ENCODE measurements around the gene NTM.
"Not testable (repeated sequence)": the region's sequence is repeated elsewhere in the genome, so short reads cannot be mapped to it uniquely, and the experiment has no call there.

The NTM gene

DNA sequence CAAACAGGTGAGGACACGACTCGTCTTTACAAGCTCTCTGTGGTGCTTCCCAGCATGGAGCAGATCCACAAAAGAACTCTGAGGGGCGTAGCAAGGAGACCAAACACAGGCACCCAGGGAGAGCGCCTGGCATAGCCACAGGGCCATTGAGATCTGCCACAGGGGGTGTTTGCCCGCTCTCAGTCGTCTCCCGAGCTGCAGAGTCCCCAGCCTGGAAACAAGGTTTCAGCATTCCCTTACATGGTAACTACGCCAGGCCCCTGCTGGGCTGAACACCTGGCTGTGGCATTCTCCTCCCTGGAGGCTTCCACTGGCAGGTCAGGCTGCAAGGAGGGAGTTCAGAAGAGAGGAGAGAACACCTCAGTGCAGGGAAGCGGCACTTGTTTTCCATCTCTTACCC is 962.1 kb downstream of the NTM start:
- no peak for DNase-seq

- DNase-seq, result no peak
These were observed 964.4 kb downstream of the NTM start for GRCh38 chr11:132334769-132335280.

DNA sequence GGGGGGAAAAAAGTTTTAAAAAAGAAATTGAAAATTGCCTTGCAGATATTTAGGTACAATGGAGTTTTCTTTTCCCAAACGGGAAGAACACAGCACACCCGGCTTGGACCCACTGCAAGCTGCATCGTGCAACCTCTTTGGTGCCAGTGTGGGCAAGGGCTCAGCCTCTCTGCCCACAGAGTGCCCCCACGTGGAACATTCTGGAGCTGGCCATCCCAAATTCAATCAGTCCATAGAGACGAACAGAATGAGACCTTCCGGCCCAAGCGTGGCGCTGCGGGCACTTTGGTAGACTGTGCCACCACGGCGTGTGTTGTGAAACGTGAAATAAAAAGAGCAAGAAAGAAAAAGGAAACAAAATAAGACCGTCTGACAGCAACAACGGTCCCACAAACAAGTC is 964.9 kb downstream of the NTM start:
- no peak for DNase-seq

DNA sequence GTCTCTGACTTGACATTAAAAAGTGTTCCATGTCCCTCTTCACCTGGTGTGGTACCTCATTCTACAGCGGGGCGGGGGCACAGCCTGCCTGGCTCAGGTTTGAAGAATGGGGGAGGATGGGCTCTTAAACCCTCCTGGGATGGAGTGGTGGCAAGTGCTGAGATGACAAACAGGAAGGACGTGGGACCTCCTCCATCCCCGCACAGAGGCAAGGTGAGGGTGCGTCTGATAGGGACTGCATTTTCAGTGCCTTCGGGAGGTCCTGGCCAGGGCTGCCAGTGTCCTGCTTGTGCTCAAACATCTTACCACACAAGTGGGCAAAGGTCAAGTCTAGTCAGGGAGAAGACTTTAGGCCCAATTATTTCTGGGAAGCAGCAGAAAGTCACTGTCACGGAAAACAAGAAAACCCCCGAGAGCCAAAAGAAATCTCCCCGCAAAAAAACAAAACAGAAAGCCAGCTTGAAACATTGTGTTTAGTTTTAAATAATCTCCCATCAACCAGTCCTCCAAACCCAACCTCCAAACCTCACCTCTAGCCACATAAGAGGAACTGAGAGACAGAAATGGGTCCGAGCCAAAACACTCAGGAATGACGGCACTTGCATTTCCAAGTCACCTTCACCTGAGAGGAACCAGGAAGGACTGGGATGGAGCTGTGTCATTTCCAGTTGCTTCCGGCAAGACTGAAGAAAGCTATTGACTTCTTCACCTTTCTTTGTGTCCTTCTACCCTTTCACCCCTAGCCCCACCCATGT is 966.5 kb downstream of the NTM start:
- no peak for DNase-seq

GRCh38 chr11:132337819-132338416 is 967.5 kb downstream of the NTM start:
- no peak for DNase-seq

DNA sequence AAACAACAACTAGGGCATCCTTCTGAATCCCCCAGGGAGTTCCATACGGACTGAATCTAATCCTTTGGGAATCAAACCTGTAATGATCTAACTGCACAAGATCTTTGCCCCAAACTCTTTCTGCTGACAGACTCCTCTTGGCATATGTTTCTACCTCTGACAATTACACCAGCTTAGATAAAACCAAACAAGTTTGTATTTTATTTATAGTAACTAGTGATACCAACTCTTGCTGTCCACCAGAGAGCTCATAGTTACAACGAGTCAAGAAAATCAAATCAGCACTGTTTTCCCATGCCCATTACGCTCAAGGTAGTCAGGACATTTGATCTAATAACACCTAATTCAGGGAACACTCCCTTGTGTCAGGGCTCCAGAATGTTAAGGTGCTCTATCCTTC is 972.0 kb downstream of the NTM start:
- no peak for DNase-seq

GRCh38 chr11:132343445-132344175 is 973.2 kb downstream of the NTM start:
- no peak for DNase-seq

DNA sequence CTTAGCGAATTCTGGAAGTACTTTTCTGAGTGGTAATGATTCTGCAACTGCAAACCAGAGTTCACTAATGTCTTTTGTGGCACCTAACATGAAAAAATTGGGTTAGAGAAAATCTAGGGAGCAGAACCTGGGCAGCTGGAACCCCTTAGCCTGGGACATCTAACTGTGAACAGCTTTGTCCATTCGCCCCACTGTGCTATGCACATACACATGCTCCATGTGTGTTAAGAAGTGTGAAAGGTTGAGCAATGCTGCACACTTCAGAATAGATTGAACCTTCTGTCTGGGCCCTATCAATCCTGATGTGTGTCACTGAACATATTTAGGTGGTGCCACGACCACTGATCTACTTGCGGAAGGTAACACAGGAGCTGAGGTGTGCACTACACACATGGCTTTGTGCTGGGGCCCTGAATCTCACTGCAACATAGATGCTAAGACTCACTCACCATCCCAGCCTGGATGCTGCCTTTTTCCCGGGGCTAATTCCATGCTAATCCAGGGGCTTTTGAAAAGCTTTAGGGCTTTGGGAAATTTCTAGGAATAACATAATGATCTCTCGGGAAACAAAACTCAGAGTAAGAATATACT is 976.2 kb downstream of the NTM start:
- DNase-seq, result no peak

DNA sequence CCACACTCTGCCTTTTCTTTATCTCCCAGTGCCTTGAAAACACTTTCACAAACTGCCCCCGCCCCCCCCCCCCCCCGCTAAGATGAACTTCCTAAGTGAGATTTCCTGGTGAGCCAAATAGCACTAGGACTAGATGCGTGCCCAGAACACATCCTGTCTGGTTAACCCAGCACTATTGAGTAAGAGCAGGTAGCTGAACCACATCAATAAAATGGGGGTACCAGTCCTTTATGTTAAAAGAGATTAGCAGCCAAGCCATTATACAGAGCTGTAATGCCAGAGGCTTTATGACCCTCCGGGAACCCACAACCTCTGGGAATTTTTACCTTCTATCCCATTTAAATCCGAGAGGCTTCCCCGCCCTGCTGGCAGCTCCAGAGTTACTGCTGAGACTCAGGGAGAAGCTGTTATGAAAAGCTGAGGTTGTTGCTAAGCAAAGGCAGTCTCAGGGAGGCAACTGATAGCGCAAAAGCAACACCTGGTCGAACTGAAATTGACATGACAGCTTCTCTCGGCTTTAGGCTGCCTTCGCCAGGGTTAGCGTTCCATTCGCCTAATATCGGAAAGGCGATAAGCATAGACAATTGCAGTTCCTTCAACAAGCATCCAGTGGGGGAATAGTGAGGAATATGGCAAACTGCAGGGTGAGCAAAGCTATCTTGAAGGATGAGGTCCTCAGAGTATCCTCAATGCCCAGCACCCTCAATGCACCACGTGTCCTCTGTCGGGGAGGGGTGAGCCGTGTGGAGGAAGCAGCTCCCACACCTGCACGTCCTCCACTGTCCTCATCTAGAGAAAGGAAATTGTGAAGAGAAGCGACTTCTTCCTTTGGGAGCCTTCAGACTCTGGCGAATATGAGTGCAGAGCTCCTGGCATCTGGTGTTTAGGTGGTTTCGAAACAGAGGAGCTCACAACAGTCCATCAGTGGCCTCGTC is 977.0 kb downstream of the NTM start:
- peak in 1 of 51 donors; percentile 12 for DNase-seq

DNA sequence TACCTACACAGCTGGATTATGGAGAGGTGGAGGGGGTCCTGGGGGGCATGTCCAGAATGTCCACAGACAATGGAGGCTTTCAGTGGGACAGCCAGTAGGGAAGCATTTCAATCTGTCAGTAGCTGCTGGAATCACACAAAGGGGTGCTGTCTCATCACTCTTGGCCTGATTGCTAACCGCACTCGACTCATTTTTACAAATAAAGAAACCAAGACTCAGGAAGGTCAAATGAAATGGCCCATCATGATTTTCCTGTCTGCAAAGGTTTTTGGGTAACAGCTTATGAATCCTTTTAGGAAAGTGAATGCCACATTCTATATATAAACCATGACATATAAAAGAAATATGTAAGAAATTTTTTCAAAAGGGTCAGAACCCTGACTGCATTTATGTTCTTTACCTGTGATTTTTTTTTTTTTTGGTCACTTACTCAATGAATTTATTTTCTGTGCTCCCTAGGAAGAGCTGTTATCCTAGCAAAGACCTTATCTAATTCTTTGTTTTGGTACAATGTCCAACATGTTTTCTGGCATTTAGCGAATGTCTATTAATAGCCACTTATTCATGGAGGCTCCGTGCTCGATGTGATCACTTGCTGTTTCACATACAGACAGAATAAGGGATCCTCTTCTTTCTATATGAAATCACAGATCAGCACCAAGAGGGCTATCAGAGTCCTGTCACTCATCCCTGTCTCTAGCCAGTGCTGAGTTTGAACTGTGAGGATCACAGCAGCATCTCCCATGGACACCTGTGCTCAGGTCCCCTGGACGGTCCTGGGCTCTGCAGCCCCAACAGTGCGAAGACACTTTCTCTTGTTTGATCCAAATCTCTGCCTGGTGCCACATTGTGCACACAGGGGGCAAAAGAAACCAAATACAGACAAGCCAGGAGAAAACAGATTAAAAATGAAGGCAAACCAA is 979.7 kb downstream of the NTM start:
- no peak for DNase-seq

DNA sequence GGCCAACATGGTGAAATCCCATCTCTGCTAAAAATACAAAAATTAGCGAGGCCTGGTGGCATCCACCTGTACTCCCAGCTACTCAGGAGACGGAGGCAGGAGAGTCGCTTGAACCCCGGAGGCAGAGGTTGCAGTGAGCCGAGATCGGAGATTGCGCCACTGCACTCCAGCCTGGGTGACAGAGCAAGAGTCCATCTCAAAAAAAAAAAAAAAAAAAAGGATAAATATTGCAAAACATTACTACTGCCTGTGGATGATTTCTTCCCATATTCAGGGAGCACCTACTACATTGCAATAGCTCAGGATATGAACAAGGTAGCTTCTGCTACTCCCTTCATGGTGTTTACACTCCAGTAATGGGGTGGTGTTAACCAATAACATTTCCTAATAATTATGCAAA is 980.6 kb downstream of the NTM start:
- no peak for DNase-seq

- DNase-seq, result no peak
These were observed 982.1 kb downstream of the NTM start for GRCh38 chr11:132352497-132352896.

- DNase-seq, result no peak
These were observed 982.8 kb downstream of the NTM start for GRCh38 chr11:132353255-132353654.

DNA sequence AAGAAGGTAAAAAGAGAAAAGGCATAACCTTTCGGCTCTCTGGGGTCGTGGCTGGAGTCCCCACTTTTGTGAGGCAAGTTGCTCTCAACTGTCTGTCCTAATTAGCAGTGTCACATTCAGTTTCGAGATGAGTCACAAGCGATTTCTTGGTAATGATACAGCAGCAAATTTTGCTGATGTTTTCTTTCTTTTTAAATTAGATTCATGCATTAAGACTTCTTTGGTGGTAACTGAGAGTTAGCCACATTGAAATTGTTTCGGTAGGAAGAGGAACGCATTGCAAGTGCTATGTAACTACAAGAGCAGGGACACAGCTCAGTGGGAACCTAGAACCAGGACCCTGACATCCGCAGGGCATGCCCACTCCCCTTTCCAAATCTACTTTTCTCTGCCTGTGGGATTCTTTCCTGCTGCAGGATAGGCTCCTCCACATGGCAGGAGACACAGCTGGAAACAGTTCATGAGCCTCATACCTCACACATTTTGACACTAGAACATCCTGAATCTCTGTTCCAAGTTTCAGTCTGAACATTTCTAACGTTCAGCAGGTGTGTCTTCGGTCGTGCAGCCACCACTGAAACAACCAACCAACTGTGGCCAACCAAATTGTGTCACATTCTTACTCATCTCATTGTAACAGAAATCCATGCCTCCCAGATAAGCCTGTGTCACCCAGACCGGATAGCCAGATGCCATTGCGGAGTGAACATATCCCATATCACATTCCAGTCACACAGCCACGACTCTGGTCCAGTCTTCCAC is 987.6 kb downstream of the NTM start:
- no peak for DNase-seq

DNA sequence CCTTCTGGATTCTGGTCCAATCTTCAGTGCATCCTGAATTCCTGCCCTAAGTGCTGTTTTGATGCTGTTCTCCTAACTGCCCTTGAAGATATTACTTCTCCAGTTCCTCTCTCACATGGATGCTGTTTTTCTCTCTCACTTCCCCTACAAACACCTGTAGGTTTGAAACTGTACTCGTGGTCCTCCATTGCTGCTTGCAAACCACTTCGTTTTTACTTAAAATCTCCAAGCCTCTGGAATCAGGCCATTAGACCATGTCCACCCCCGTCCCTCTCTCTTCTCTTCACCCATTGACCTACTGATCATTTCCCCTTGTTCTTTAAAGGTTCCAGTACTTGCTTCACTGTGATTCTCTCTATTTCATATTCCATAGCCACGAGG is 988.1 kb downstream of the NTM start:
- DNase-seq, result no peak

GRCh38 chr11:132361011-132361550 is 990.7 kb downstream of the NTM start:
- no peak for DNase-seq

GRCh38 chr11:132365650-132366049 is 995.2 kb downstream of the NTM start:
- DNase-seq, result no peak

DNA sequence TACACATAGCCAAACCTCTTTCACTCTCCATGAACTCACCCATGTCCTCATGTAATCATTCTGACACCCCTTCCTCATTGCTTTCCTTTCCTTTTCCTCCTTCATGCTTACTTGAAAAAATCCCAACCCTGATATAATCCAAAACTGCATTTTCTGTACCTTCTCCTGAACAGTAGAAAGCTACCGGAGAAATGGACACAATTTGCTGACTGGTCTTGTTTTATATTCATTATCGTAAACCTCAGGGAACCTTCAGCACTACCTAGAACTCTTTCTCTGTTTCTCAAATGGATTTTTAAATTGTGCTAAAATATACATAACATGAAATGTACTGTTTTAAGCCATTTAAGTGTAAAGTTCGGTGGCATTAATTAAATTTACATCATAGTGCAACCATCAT is 996.9 kb downstream of the NTM start:
- DNase-seq, result no peak

DNA sequence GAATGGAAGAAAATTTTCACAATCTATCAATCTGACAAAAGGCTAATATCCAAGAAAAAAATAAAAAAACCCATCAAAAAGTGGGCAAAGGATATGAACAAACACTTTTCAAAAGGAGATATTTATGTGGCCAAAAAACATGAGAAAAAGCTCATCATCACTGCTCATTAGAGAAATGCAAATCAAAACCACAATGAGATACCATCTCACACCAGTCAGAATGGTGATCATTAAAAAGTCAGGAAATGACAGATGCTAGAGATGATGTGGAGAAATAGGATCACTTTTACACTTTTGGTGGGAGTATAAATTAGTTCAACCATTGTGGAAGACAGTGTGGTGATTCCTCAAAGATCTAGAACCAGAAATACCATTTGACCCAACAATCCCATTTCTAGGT is 999.7 kb downstream of the NTM start:
- not testable (repeated sequence) for DNase-seq
